Activated CD4-positive, CD25-positive, alpha-beta regulatory T cell treated with anti-CD3 and anti-CD28 coated beads, Interleukin-2, amount 50 U/mL, for 16 hours (primary cell): ENCODE results near the gene AARS1.
"Not testable (repeated sequence)": the region's sequence is repeated elsewhere in the genome, so short reads cannot be mapped to it uniquely, and the experiment has no call there.

Source experiments
- DNase-seq: peaks from one replicate; pipeline ENCODE4 v3.0.0-alpha.2; 2020; ENCODE audit warnings: low read depth, low spot score

Gene AARS1

GRCh38 chr16:70271696-70272095 is 17.6 kb downstream of the AARS1 start:
- DNase-seq, result no peak

- DNase-seq, result no peak
These were observed 19.1 kb downstream of the AARS1 start for GRCh38 chr16:70270176-70270575.

DNA sequence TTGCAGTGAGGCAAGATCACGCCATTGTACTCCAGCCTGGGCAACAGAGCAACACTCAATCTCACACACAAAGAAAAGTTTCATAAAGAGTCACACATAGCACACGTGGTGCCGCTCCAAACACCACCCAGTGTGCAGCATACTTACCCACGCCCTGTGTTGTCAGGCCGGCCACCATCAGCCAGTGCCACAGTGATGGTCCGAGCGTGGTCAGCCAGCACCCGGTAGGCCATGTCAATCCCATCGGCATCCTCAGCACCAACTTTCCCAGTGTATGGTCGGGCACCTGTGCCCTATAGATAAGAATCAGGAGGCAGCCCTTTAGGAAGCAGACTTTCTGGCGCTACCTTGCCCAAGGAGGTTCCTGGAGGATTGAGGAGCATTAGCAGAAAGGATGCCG is 19.8 kb downstream of the AARS1 start:
- no peak for DNase-seq

DNA sequence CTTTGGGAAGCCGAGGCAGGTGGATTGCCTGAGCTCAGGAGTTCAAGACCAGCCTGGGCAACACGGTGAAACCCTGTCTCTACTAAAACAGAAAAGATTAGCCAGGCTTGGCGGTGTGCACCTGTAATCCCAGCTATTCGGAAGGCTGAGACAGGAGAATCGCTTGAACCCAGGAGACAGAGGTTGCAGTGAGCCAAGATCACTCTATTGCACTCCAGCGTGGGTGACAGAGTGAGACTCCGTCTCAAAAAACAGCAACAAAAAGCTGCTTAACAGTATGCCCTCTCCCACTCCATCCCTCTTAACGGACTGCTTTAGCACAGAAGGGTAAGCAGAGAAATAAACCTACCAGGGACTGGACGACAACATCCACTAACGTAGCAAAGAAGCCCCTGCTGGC is 21.4 kb downstream of the AARS1 start:
- DNase-seq, result not testable (repeated sequence)

DNA sequence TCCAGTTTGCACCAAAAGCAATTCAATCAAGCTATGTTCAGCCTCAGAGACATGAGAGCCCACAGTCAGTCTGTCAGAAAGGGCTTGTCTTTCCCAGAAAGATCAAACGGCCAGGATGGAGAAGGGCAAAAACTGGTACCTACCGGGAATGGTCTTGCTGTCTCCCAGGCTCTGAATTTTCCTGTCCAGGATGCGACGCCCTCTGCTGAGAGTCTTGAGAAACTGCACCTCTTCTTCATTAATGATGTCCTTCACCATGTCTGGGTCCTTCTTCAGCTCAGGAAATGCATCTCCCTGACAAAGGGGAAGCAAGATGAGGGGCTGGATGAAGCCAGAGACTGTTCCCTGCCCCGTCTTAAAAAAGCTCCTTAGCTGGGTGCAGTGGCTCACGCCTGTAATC is 21.8 kb downstream of the AARS1 start:
- DNase-seq, result no peak

GRCh38 chr16:70259903-70260302 is 29.4 kb downstream of the AARS1 start:
- DNase-seq, result not testable (repeated sequence)

- DNase-seq, result no peak
These were observed 30.4 kb downstream of the AARS1 start for GRCh38 chr16:70258946-70259345.

DNA sequence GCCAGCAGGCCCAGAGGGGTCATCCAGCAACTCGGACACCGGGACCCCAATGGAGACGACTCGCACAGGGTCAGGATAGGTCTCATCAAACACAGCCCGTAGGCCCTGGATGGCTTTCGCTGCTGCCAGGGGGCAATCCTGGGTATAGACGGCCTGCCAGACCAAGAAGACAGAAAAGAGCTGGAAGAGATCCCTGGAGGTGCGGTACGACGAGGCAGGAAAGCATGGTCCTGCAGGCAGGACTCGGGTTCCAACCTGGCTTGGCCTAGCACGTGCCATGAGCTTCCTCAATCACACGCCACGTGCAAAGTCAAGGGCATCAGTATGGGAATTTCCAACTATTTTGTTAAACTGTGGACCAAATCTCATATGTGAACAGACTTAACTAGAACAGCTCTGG is 31.2 kb downstream of the AARS1 start:
- no peak for DNase-seq

DNA sequence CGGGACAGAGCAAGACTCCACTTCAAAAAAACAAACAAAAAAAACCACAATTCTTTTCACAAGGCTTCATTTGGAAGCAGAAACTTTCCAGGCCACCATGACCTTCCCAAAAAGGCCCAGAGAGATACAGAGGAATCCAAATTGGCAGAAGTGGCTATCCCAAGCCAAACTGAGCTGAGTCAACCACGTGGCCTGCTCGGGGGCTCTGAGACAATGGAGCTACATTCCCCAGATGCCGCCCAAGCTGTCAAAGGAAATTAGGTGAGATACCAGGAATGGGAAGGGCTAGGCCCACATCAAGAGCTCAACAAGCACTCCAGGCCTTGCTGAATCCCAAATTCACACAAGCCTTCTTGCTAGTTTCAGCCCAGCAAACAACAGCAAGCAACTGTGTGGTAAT is 31.9 kb downstream of the AARS1 start:
- DNase-seq, result no peak

- DNase-seq, result no peak
These were observed 33.7 kb downstream of the AARS1 start for GRCh38 chr16:70255574-70255973.

- no peak for DNase-seq
These were observed 34.4 kb downstream of the AARS1 start for GRCh38 chr16:70254965-70255286.

DNA sequence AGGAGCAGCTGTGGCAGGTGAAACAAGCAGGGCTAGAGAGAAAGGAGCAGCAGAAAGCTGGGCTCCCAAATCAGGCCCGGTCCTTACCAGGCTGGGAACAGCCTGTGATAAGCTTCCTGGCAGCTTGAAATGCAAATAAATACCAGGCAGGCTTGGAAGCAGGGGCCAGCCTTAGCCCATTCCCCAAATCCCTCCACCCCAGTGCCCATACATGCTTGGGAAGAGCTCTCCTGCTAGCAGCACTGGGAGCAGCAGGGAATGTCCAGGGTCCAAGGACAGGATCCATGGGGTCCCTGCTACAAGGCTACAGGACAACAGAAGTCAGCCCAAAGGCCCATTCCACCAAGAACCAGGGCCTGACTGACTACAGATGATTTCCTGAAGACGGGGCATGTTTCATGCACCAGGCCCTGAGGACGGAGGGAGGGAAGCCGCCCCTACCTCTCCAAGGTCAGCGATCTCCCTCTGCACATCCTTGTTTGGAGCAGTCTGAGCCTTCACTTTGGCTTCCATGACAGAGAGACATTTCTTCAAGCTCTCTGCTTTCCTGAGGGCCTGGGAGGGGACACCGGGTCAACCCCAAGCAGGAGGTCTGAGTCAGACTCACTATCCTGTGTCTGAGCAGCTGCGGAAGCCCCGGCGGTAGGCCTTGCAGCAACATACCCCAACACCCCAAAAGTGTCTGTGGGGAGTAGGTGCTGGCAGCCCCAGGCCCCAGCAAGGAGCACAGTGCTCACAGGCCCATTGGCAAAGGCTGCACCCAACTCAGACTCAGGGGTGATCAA is 34.9 kb downstream of the AARS1 start:
- no peak for DNase-seq

DNA sequence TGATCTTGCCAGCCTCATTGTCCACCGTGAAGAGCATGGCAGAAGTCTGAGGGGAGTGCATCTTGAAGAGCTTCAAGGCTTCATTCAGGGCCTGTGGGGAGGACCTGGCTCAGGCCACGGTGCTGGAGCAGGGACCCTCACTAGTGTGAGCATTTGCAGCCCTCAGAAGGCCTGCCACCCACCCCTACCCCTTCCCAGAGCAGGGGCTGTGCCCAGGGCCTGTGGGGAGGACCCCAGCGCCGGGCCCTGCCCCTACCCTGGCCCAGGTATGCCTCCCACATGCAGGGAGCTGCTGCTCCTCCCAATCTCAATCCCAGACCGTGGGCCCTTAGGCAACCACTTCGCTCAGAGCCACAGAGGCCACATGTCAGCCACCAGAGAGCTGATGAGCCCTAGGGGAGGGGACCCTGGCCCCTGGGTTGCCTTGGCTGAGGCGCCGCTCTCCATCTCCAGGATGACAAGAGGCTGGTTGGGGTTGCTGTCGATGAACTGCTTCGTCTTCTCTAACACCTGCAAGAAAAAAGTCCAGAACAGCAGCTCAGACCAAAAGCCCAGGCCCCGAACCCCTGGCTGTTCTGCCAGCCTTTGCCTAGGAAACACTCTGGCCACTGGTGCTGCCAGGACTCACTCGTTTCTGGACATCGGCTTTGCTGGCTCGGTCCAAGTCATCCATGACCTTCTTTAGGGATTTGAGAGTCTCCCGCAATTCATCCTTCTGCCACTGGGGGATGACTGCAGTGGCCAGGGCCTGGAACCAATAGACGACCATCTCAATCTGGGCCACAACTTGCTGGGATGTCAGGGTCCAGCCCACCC is 35.8 kb downstream of the AARS1 start:
- no peak for DNase-seq

DNA sequence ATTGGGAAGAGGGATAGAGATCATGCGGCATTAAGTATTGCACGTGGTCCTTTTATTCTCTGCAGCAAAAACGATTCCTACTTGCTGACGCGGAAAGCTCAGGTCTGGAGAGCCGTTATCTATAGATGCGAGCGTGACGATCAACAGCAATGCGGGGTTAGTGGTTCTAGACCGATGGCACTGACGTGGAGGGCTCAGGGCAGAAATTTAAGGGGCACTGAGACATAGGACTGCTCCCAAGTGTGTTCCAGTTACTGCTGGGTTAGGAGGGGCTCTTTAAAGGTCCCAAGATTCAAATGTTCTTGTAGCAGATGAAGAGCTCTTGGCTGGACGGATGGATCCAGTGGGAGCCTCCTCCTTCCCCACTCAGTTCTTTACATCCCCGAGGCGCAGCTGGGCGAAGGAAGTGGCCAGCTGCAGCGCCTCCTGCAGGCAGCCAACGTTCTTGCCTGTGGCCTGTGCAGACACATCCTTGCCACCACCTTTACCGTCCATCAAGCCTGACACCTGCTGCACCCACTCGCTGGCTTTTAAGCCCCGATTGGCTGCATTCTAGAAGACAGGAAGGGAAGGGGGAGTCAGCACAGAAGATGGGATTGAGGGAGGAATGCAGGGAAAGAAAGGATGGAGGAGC is 36.8 kb downstream of the AARS1 start:
- no peak for DNase-seq

DNA sequence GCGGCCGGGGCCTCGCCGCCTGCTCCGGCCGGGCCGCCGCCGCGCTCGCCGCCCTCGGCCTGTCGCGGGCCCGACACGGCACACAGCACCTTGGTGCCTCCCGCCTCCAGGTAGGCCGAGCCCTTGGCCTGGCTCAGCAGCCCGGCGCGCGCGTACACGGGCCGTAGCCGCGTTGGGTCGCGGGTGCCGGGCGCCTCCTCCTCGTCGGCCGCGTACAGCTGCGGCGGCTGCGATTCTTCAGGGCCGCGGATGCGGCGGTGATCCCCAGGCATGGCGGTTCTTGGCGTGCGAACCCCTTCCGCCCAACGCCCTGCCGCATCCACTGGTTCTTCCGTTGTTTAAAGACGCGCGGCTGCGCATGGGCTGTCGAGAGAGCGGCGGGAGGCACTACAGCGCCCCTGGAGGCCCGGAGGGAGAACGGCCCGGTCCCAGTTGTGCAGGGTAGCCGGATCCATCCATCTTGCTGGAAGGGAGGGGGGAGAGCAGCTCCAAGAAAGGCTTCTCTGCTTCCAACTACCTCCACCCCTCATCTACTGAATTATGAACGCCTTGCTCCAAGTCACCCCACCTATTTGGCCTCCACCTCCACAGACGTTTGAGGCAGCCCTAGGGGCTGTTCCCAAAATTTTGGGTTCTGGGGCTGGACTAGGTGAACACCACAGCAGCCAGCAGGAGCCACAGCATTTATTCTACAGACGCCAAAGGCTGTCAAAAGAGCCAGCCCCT is 37.5 kb downstream of the AARS1 start, which contains the start of gene EXOSC6:
Gene EXOSC6 (minus strand): TSS at position 312 of the 726 bp plus-strand sequence. CDS start 40 bp downstream, at position 272.
- peak; percentile 81 for DNase-seq

GRCh38 chr16:70250748-70251628 is 38.3 kb downstream of the AARS1 start:
- DNase-seq, result no peak

DNA sequence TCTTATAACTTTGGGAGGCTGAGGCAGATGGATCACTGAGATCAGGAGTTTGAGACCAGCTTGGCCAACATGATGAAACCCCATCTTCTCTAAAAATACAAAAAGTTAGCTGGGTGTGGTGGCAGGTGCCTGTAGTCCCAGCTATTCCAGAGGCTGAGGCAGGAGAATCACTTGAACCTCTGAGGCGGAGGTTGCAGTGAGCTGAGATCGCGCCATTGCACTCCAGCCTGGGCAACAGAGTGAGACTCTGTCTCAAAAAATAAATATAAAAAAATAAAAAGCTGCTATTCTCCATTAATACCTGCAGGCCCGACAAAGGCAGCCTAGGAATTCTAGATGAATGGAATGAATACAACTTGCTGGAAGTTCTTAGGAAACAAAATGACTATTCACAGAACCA is 39.6 kb downstream of the AARS1 start:
- DNase-seq, result not testable (repeated sequence)

DNA sequence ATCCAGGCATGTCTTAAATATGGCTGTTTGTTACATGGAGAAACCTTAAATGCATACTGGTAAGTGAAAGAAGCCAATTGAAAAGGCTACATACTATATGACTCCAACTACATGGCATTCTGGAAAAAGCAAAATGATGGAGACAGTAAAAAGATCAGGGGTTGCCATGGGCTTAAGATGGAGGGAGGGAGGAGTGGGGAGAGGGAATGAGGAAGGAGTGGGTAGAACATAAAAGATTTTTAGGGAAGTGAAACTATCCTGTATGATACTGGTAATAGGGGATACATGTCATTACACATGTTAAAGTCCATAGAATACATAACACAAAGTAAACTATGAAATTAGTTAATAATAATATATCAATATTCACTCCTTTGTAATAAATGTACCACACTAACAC is 50.5 kb downstream of the AARS1 start:
- not testable (repeated sequence) for DNase-seq

- DNase-seq, result not testable (repeated sequence)
These were observed 57.5 kb downstream of the AARS1 start for GRCh38 chr16:70231831-70232230.

- not testable (repeated sequence) for DNase-seq
These were observed 63.3 kb downstream of the AARS1 start for GRCh38 chr16:70226024-70226423.

DNA sequence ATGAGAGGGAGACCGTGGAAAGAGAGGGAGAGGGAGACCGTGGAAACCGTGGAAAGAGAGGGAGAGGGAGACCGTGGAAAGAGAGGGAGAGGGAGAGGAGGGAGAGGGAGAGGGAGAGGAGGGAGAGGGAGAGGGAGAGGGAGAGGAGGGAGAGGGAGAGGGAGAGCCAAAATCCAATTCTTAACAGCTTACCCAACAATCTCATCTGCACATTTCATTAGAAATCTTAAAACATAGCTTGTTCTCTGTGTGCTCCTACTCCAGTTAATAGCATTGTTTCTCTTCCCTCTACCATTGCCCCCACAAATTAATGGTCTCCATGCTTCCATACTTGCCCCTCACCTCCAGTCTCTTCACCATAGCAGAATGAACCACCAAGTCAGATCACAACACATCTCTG is 63.9 kb downstream of the AARS1 start:
- not testable (repeated sequence) for DNase-seq
